Measurements from ENCODE around the gene PNKP.
A peak's percentile ranks its signal among the peaks of the same experiment; 100 is the strongest.

Gene PNKP

GRCh38 chr19:49859682-49860335 lies 7.6 kb downstream of the PNKP start:
- no peak for DNase-seq
- WGBS (ENCODE audit: insufficient coverage): 92% methylated on average over 19 of the region's 22 CpGs
- no peaks in the 10 kb centered on the region for H3K9me3 ChIP-seq (ENCODE audit: control extremely low read depth in 1 of 5, control insufficient read depth in 4 of 5, insufficient read depth in 2 of 5, low read depth in 1 of 5, low read length in 4 of 5)
- POLR2A ChIA-PET: interaction anchor here (1.3 kb wide), 1 partner anchor 8 kb away, joined by 3 read pairs; the partner anchor contains the start of gene PNKP
- CTCF ChIA-PET: no interaction called here
- H3K36me3 ChIP-seq (ENCODE audit: control insufficient read depth in 4 of 4, insufficient read depth in 4 of 4, low read length in 3 of 4): peaks cover 3 to 90% (median 70%) of the 10 kb centered on the region in 4 experiments
- H3K27me3 ChIP-seq (replicated peaks in 2 of 5; ENCODE audit: control insufficient read depth in 4 of 5, insufficient read depth in 5 of 5, low read length in 4 of 5): no peaks in the 10 kb centered on the region
- H3K4me3 ChIP-seq (ENCODE audit: control insufficient read depth in 1 of 7, extremely low read depth in 1 of 7, insufficient read depth in 4 of 7, low read depth in 2 of 7, low read length in 6 of 7): no peak overlapping the region
- no peak overlapping the region for H3K27ac ChIP-seq (ENCODE audit: insufficient read depth in 1 of 2, low read depth in 1 of 2, low read length in 2 of 2, poor library complexity in 1 of 2, severe bottlenecking in 2 of 2)
- H3K4me1 ChIP-seq (ENCODE audit: control extremely low read depth in 1 of 4, control insufficient read depth in 4 of 4, insufficient read depth in 4 of 4, low read length in 3 of 4): no peaks in the 10 kb centered on the region

GRCh38 chr19:49858088-49858985 lies 9.0 kb downstream of the PNKP start:
- H3K36me3 ChIP-seq (ENCODE audit: control insufficient read depth in 4 of 4, insufficient read depth in 4 of 4, low read length in 3 of 4): peaks cover 3 to 81% (median 60%) of the 10 kb centered on the region in 4 experiments
- CTCF ChIA-PET: interaction anchor here (1.0 kb wide), 1 partner anchor 11 kb away, joined by 3 read pairs; no protein-coding TSS in a partner anchor
- WGBS (ENCODE audit: insufficient coverage): 97% methylated on average over 37 of the region's 37 CpGs
- H3K4me3 ChIP-seq (ENCODE audit: control insufficient read depth in 1 of 7, extremely low read depth in 1 of 7, insufficient read depth in 4 of 7, low read depth in 2 of 7, low read length in 6 of 7): no peak overlapping the region
- POLR2A ChIA-PET: interaction anchor here (0.6 to 1.3 kb wide), 2 partner anchors 9 to 43 kb away, joined by 3 to 5 read pairs; partner anchors contain the start of gene PNKP
- H3K27ac ChIP-seq (ENCODE audit: insufficient read depth in 1 of 2, low read depth in 1 of 2, low read length in 2 of 2, poor library complexity in 1 of 2, severe bottlenecking in 2 of 2): no peak overlapping the region
- no peaks in the 10 kb centered on the region for H3K9me3 ChIP-seq (ENCODE audit: control extremely low read depth in 1 of 5, control insufficient read depth in 4 of 5, insufficient read depth in 2 of 5, low read depth in 1 of 5, low read length in 4 of 5)
- peaks cover 0 to 3% (median 0%) of the 10 kb centered on the region in 4 experiments for H3K4me1 ChIP-seq (ENCODE audit: control extremely low read depth in 1 of 4, control insufficient read depth in 4 of 4, insufficient read depth in 4 of 4, low read length in 3 of 4)
- DNase-seq: no peak
- H3K27me3 ChIP-seq (replicated peaks in 2 of 5; ENCODE audit: control insufficient read depth in 4 of 5, insufficient read depth in 5 of 5, low read length in 4 of 5): no peaks in the 10 kb centered on the region

GRCh38 chr19:49857838-49858087 lies 9.6 kb downstream of the PNKP start:
- WGBS (ENCODE audit: insufficient coverage): 94% methylated on average over 5 of the region's 5 CpGs
- Histone ChIP-seq H3K27me3 (replicated peaks in 2 of 5; ENCODE audit: control insufficient read depth in 4 of 5, insufficient read depth in 5 of 5, low read length in 4 of 5) (no peaks in the 10 kb centered on the region), H3K9me3 (ENCODE audit: control extremely low read depth in 1 of 5, control insufficient read depth in 4 of 5, insufficient read depth in 2 of 5, low read depth in 1 of 5, low read length in 4 of 5) (no peaks in the 10 kb centered on the region), H3K4me1 (ENCODE audit: control extremely low read depth in 1 of 4, control insufficient read depth in 4 of 4, insufficient read depth in 4 of 4, low read length in 3 of 4) (peaks cover 0 to 7% (median under 1%) of the 10 kb centered on the region in 4 experiments), H3K36me3 (ENCODE audit: control insufficient read depth in 4 of 4, insufficient read depth in 4 of 4, low read length in 3 of 4) (peaks cover 3 to 77% (median 55%) of the 10 kb centered on the region in 4 experiments), H3K27ac (ENCODE audit: insufficient read depth in 1 of 2, low read depth in 1 of 2, low read length in 2 of 2, poor library complexity in 1 of 2, severe bottlenecking in 2 of 2) (no peak overlapping the region), H3K4me3 (ENCODE audit: control insufficient read depth in 1 of 7, extremely low read depth in 1 of 7, insufficient read depth in 4 of 7, low read depth in 2 of 7, low read length in 6 of 7) (no peak overlapping the region)
- CTCF ChIA-PET: interaction anchor here (1.0 kb wide), 1 partner anchor 12 kb away, joined by 3 read pairs; no protein-coding TSS in a partner anchor
- DNase-seq: no peak
- POLR2A ChIA-PET: no interaction called here

GRCh38 chr19:49857061-49857837 lies 10.1 kb downstream of the PNKP start:
- H3K36me3 ChIP-seq (ENCODE audit: control insufficient read depth in 4 of 4, insufficient read depth in 4 of 4, low read length in 3 of 4): peaks cover 3 to 72% (median 52%) of the 10 kb centered on the region in 4 experiments
- no peak for DNase-seq
- no peak overlapping the region for H3K27ac ChIP-seq (ENCODE audit: insufficient read depth in 1 of 2, low read depth in 1 of 2, low read length in 2 of 2, poor library complexity in 1 of 2, severe bottlenecking in 2 of 2)
- WGBS (ENCODE audit: insufficient coverage): 97% methylated on average over 25 of the region's 26 CpGs
- no peaks in the 10 kb centered on the region for H3K9me3 ChIP-seq (ENCODE audit: control extremely low read depth in 1 of 5, control insufficient read depth in 4 of 5, insufficient read depth in 2 of 5, low read depth in 1 of 5, low read length in 4 of 5)
- CTCF ChIA-PET: interaction anchor here (0.8 to 1.0 kb wide), 2 partner anchors 12 to 39 kb away, joined by 3 read pairs; no protein-coding TSS in a partner anchor
- POLR2A ChIA-PET: no interaction called here
- peaks cover 2 to 12% (median 6%) of the 10 kb centered on the region in 4 experiments for H3K4me1 ChIP-seq (ENCODE audit: control extremely low read depth in 1 of 4, control insufficient read depth in 4 of 4, insufficient read depth in 4 of 4, low read length in 3 of 4)
- no peaks in the 10 kb centered on the region for H3K27me3 ChIP-seq (replicated peaks in 2 of 5; ENCODE audit: control insufficient read depth in 4 of 5, insufficient read depth in 5 of 5, low read length in 4 of 5)
- no peak overlapping the region for H3K4me3 ChIP-seq (ENCODE audit: control insufficient read depth in 1 of 7, extremely low read depth in 1 of 7, insufficient read depth in 4 of 7, low read depth in 2 of 7, low read length in 6 of 7)

GRCh38 chr19:49856574-49857021 lies 10.8 kb downstream of the PNKP start:
- Histone ChIP-seq H3K4me1 (ENCODE audit: control extremely low read depth in 1 of 4, control insufficient read depth in 4 of 4, insufficient read depth in 4 of 4, low read length in 3 of 4) (peaks cover 4 to 17% (median 10%) of the 10 kb centered on the region in 4 experiments), H3K27me3 (replicated peaks in 2 of 5; ENCODE audit: control insufficient read depth in 4 of 5, insufficient read depth in 5 of 5, low read length in 4 of 5) (no peaks in the 10 kb centered on the region), H3K36me3 (ENCODE audit: control insufficient read depth in 4 of 4, insufficient read depth in 4 of 4, low read length in 3 of 4) (peaks cover 3 to 67% (median 49%) of the 10 kb centered on the region in 4 experiments), H3K27ac (ENCODE audit: insufficient read depth in 1 of 2, low read depth in 1 of 2, low read length in 2 of 2, poor library complexity in 1 of 2, severe bottlenecking in 2 of 2) (peak overlapping the region in 1 of 2 experiments; percentile 25), H3K4me3 (ENCODE audit: control insufficient read depth in 1 of 7, extremely low read depth in 1 of 7, insufficient read depth in 4 of 7, low read depth in 2 of 7, low read length in 6 of 7) (no peak overlapping the region), H3K9me3 (ENCODE audit: control extremely low read depth in 1 of 5, control insufficient read depth in 4 of 5, insufficient read depth in 2 of 5, low read depth in 1 of 5, low read length in 4 of 5) (no peaks in the 10 kb centered on the region)
- 92% methylated on average over 16 of the region's 18 CpGs for WGBS (ENCODE audit: insufficient coverage)
- CTCF ChIA-PET: interaction anchor here (0.8 kb wide), 1 partner anchor 38 kb away, joined by 3 read pairs; no protein-coding TSS in a partner anchor
- POLR2A ChIA-PET: no interaction called here
- no peak for DNase-seq

- 97% methylated on average over 17 of the region's 21 CpGs for WGBS (ENCODE audit: insufficient coverage)
- CTCF ChIA-PET: interaction anchor here (0.8 kb wide), 1 partner anchor 37 kb away, joined by 3 read pairs; no protein-coding TSS in a partner anchor
- no peak for DNase-seq
- Histone ChIP-seq H3K4me3 (ENCODE audit: control insufficient read depth in 1 of 7, extremely low read depth in 1 of 7, insufficient read depth in 4 of 7, low read depth in 2 of 7, low read length in 6 of 7) (no peak overlapping the region), H3K36me3 (ENCODE audit: control insufficient read depth in 4 of 4, insufficient read depth in 4 of 4, low read length in 3 of 4) (peaks cover 3 to 61% (median 43%) of the 10 kb centered on the region in 4 experiments), H3K27me3 (replicated peaks in 2 of 5; ENCODE audit: control insufficient read depth in 4 of 5, insufficient read depth in 5 of 5, low read length in 4 of 5) (no peaks in the 10 kb centered on the region), H3K4me1 (ENCODE audit: control extremely low read depth in 1 of 4, control insufficient read depth in 4 of 4, insufficient read depth in 4 of 4, low read length in 3 of 4) (peaks cover 4 to 17% (median 10%) of the 10 kb centered on the region in 4 experiments), H3K27ac (ENCODE audit: insufficient read depth in 1 of 2, low read depth in 1 of 2, low read length in 2 of 2, poor library complexity in 1 of 2, severe bottlenecking in 2 of 2) (peak overlapping the region in 1 of 2 experiments; percentile 25), H3K9me3 (ENCODE audit: control extremely low read depth in 1 of 5, control insufficient read depth in 4 of 5, insufficient read depth in 2 of 5, low read depth in 1 of 5, low read length in 4 of 5) (no peaks in the 10 kb centered on the region)
- POLR2A ChIA-PET: no interaction called here
Measured at GRCh38 chr19:49855676-49856573, 11.5 kb downstream of the PNKP start.

Measured in common myeloid progenitor, CD34-positive (primary cell).